ENCODE data around the gene NUMA1. TPM values are rescaled to one million over a fixed set of nuclear protein-coding genes. Genes with fewer than 3 reads are reported as not detected.

Gene NUMA1
- total RNA-seq, 1 donor from 2014 or later: 100 TPM

GRCh38 chr11:72069200-72069599 lies 11.1 kb downstream of the NUMA1 start:
- no peak for DNase-seq (ENCODE audit: low spot score)

GRCh38 chr11:72067676-72068075 lies 12.7 kb downstream of the NUMA1 start:
- no peak for DNase-seq (ENCODE audit: low spot score)

GRCh38 chr11:72067266-72067665 lies 13.1 kb downstream of the NUMA1 start:
- DNase-seq (ENCODE audit: low spot score): no peak

GRCh38 chr11:72066855-72067254 lies 13.5 kb downstream of the NUMA1 start:
- no peak for DNase-seq (ENCODE audit: low spot score)

- no peak for DNase-seq (ENCODE audit: low spot score)
Measured at GRCh38 chr11:72061739-72062396, 18.5 kb downstream of the NUMA1 start.

- no peak for DNase-seq (ENCODE audit: low spot score)
Measured at GRCh38 chr11:72058416-72059034, 21.8 kb downstream of the NUMA1 start.

GRCh38 chr11:72048766-72049460 lies 31.4 kb downstream of the NUMA1 start:
- no peak for DNase-seq (ENCODE audit: low spot score)

- no peak for DNase-seq (ENCODE audit: low spot score)
Measured at GRCh38 chr11:72045849-72046248, 34.5 kb downstream of the NUMA1 start.

GRCh38 chr11:72042064-72042745 lies 38.1 kb downstream of the NUMA1 start:
- no peak for DNase-seq (ENCODE audit: low spot score)

GRCh38 chr11:72041364-72042063 lies 38.8 kb downstream of the NUMA1 start:
- no peak for DNase-seq (ENCODE audit: low spot score)

GRCh38 chr11:72040491-72041363 lies 39.6 kb downstream of the NUMA1 start:
- DNase-seq (ENCODE audit: low spot score): peak; percentile 97

GRCh38 chr11:72039856-72040401 lies 40.4 kb downstream of the NUMA1 start:
- DNase-seq (ENCODE audit: low spot score): no peak

GRCh38 chr11:72039031-72039855 lies 41.1 kb downstream of the NUMA1 start:
- no peak for DNase-seq (ENCODE audit: low spot score)

GRCh38 chr11:72038491-72038890 lies 41.9 kb downstream of the NUMA1 start:
- peak; percentile 84 for DNase-seq (ENCODE audit: low spot score)

- peak; percentile 81 for DNase-seq (ENCODE audit: low spot score)
Measured at GRCh38 chr11:72037554-72038311, 42.6 kb downstream of the NUMA1 start.

- DNase-seq (ENCODE audit: low spot score): peak; percentile 24
Measured at GRCh38 chr11:72036687-72037086, 43.7 kb downstream of the NUMA1 start.

- no peak for DNase-seq (ENCODE audit: low spot score)
Measured at GRCh38 chr11:72030472-72031045, 49.8 kb downstream of the NUMA1 start.

GRCh38 chr11:72026090-72026489 lies 54.3 kb downstream of the NUMA1 start:
- DNase-seq (ENCODE audit: low spot score): no peak
